ENCODE results near the gene IGLL5. TPM values are rescaled to one million over a fixed set of nuclear protein-coding genes. Genes with fewer than 3 reads are reported as not detected.

The IGLL5 gene
- total and polyA plus RNA-seq, 2 donors (not counting 3 experiments of a cell fraction or from before 2014, with no cell fraction given) = not detected

DNA sequence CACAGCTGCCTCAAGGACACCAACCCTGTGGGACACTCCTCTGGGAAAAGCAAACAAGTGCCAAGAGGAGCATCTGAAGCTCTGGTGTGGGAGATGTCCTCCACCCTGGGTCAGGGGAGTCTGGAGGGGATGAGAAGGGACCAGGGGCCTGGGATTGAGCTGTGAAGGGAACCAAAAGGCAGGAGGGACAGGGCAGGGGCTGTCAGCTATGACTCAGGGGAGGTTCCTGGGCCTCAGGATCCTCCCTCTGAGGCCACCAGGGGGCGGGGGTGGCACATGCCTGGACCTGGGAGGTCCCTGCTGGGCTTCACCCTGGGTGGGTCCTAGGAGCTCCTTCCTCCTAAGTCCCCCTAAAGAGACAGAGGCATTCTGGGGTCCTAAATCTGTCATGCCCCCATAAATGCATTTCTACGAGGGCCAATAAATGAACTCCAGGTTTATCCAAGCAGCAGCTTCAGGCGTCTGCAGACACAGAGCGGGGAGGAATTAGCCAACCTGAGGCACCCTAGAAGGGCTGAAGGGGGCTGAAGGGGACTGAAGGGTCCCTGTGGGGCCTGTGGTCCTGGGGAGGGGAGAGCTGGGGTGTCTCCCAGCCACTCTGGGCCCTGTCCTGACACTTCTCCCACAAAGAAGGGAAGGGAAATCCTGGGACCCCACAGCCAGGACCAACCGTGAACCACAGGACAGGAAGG lies 31.9 kb upstream of the IGLL5 start:
- FAIRE-seq = no peak
- H3K9ac ChIP-seq (replicated peaks; ENCODE audit: extremely low read depth, insufficient read depth, low read length) = no peak overlapping the region
- no peak overlapping the region for H3K4me3 ChIP-seq (replicated peaks in 1 of 3; ENCODE audit: insufficient read depth in 1 of 3, low read depth in 1 of 3, low read length in 3 of 3)

More for the DNA sequence above, 31.9 kb upstream of the IGLL5 start:
- peaks cover 0 to 5% of the 10 kb centered on the region in 2 experiments for H3K27me3 ChIP-seq (ENCODE audit: control insufficient read depth in 2 of 2, insufficient read depth in 2 of 2, low read length in 2 of 2)
- ChIA-PET CTCF (interaction anchor here (1.0 to 2.2 kb wide), 9 partner anchors 9 to 392 kb away, joined by 3 to 27 read pairs (median 6); no protein-coding TSS in a partner anchor), POLR2A (no interaction called here)
- H2AFZ ChIP-seq (ENCODE audit: low read depth, low read length) = no peak overlapping the region
- intact Hi-C loops (cut with micrococcal nuclease) (no loop called here), dilution Hi-C loops (cut with MboI; ENCODE audit: extremely low pct_ligation_motif_present, low sequenced_read_pairs) (no loop called here)
- H3K27ac ChIP-seq (ENCODE audit: insufficient read depth, low read depth, low read length) = no peak overlapping the region
- H3K9me3 ChIP-seq (replicated peaks; ENCODE audit: control insufficient read depth, insufficient read depth, low read length) = no peaks in the 10 kb centered on the region
- no peak for DNase-seq (ENCODE audit: low read depth, low spot score)
- BruUV-seq (replicated peaks) = no TSS peak
- no peaks in the 10 kb centered on the region for H4K20me1 ChIP-seq (replicated peaks; ENCODE audit: control insufficient read depth, extremely low read depth, insufficient read depth, low read length)
- no peak overlapping the region for H3K4me2 ChIP-seq (ENCODE audit: insufficient read depth, low read length)
- TF ChIP-seq, protein P1, sequence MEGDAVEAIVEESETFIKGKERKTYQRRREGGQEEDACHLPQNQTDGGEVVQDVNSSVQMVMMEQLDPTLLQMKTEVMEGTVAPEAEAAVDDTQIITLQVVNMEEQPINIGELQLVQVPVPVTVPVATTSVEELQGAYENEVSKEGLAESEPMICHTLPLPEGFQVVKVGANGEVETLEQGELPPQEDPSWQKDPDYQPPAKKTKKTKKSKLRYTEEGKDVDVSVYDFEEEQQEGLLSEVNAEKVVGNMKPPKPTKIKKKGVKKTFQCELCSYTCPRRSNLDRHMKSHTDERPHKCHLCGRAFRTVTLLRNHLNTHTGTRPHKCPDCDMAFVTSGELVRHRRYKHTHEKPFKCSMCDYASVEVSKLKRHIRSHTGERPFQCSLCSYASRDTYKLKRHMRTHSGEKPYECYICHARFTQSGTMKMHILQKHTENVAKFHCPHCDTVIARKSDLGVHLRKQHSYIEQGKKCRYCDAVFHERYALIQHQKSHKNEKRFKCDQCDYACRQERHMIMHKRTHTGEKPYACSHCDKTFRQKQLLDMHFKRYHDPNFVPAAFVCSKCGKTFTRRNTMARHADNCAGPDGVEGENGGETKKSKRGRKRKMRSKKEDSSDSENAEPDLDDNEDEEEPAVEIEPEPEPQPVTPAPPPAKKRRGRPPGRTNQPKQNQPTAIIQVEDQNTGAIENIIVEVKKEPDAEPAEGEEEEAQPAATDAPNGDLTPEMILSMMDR (IDR thresholded peaks at IDR 0.05; ENCODE audit: extremely low read depth in 1 of 2, insufficient read depth in 1 of 2, low read depth in 1 of 2, low read length in 2 of 2) = peak; percentile 28 to 56
- TF ChIP-seq, protein P2, sequence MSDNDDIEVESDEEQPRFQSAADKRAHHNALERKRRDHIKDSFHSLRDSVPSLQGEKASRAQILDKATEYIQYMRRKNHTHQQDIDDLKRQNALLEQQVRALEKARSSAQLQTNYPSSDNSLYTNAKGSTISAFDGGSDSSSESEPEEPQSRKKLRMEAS (IDR thresholded peaks at IDR 0.05; ENCODE audit: insufficient read depth, insufficient read length) = no peak
- TF ChIP-seq JUN (IDR thresholded peaks at IDR 0.05; ENCODE audit: borderline replicate concordance, insufficient read depth, insufficient read length, low read depth) = no peak
- H3K79me2 ChIP-seq (ENCODE audit: control insufficient read depth, insufficient read depth, low read length) = no peaks in the 10 kb centered on the region
- H3K9me1 ChIP-seq (replicated peaks; ENCODE audit: control insufficient read depth, extremely low read depth, insufficient read depth, low read length) = no peaks in the 10 kb centered on the region
- no peaks in the 10 kb centered on the region for H3K36me3 ChIP-seq (ENCODE audit: control insufficient read depth in 2 of 2, extremely low read depth in 1 of 2, insufficient read depth in 2 of 2, low read length in 2 of 2)
- H3K4me1 ChIP-seq (ENCODE audit: control insufficient read depth, extremely low read depth, insufficient read depth, low read length) = no peaks in the 10 kb centered on the region

Measured in endothelial cell of umbilical vein (primary cell).